H1 (cell line): ENCODE results near the gene ODAD3. TPM values are rescaled to one million over a fixed set of nuclear protein-coding genes. Genes with fewer than 3 reads are reported as not detected.

Experiments
- CTCF ChIA-PET: fragments of 300-600 bp; sonication (Branson Sonifier 250); formaldehyde crosslinking; loops from one replicate; lab custom pipeline; 2021; ENCODE audit not compliant: partially characterized antibody; lab: Charles Lee
- POLR2A ChIA-PET: fragments of 300-600 bp; sonication (Branson Sonifier 250); formaldehyde crosslinking; loops from one replicate; lab custom pipeline; 2021; ENCODE audit warnings: inconsistent platforms; ENCODE audit not compliant: partially characterized antibody; lab: Charles Lee
- DNase-seq, 2 experiments: peaks; one replicate each; pipeline versions ENCODE4 v3.0.0 to v3.0.0-alpha.2; 2010 to 2022; ENCODE audit warnings: low spot score in 2 of 2, low read depth in 1 of 2, mixed read lengths in 1 of 2
- FAIRE-seq: peaks from 2 replicates; lab custom pipeline; 2011; peaks lifted over from hg19 to GRCh38; lab: Jason Lieb, UNC
- H2AFZ ChIP-seq: 2 replicates; pipeline ENCODE4 v1.8.1; 2012; ENCODE audit warnings: low read length, inconsistent platforms
- H2AK5ac ChIP-seq: 2 replicates; pipeline ENCODE4 v1.6.1; 2013; ENCODE audit warnings: low read depth, low read length
- H2BK120ac ChIP-seq: replicated peaks from 2 replicates; pipeline ENCODE3; 2013; ENCODE audit warnings: low read depth, low read length, inconsistent platforms
- H2BK12ac ChIP-seq: 2 replicates; pipeline ENCODE4 v1.6.1; 2013; ENCODE audit warnings: low read depth, low read length
- H2BK15ac ChIP-seq: 2 replicates; pipeline ENCODE4 v1.6.1; 2013; ENCODE audit warnings: low read length
- H2BK20ac ChIP-seq: 2 replicates; pipeline ENCODE4 v1.6.1; 2013; ENCODE audit warnings: low read length
- H2BK5ac ChIP-seq: 2 replicates; pipeline ENCODE4 v1.6.1; 2013; ENCODE audit warnings: low read depth, low read length
- H3K14ac ChIP-seq: 2 replicates; pipeline ENCODE4 v1.6.1; 2013; ENCODE audit warnings: inconsistent platforms; ENCODE audit not compliant: insufficient read length
- H3K18ac ChIP-seq: 2 replicates; pipeline ENCODE4 v1.6.1; 2013; ENCODE audit warnings: low read length; ENCODE audit errors: extremely low read depth
- H3K23ac ChIP-seq: 2 replicates; pipeline ENCODE4 v1.6.1; 2013; ENCODE audit warnings: inconsistent platforms; ENCODE audit not compliant: insufficient read length
- H3K23me2 ChIP-seq: 2 replicates; pipeline ENCODE4 v1.6.1; 2013; ENCODE audit warnings: low read depth, low read length
- H3K27ac ChIP-seq: 2 replicates; pipeline ENCODE4 v1.6.1; 2011; ENCODE audit warnings: low read depth, low read length, inconsistent platforms
- H3K27me3 ChIP-seq, 4 experiments: replicated peaks in 1 of 4; 1 replicate in 1 of 4; 2 replicates in 3 of 4; pipeline versions ENCODE4 v1.6.1 to v1.8.1; 2011 to 2013; ENCODE audit warnings: low read length in 3 of 4, mild to moderate bottlenecking in 3 of 4, inconsistent platforms in 2 of 4, mixed read lengths in 2 of 4, moderate library complexity in 1 of 4; ENCODE audit not compliant: control insufficient read depth in 3 of 4, insufficient read depth in 3 of 4; ENCODE audit errors: extremely low read depth in 1 of 4
- H3K36me3 ChIP-seq, 4 experiments: 2 replicates each; pipeline versions ENCODE4 v1.6.1 to v1.8.1; 2011 to 2013; ENCODE audit warnings: mild to moderate bottlenecking in 4 of 4, low read length in 3 of 4, moderate library complexity in 2 of 4, control low read depth in 1 of 4, inconsistent platforms in 1 of 4; ENCODE audit not compliant: insufficient read depth in 4 of 4, control insufficient read depth in 2 of 4
- H3K4ac ChIP-seq: replicated peaks from 2 replicates; pipeline ENCODE3; 2013; ENCODE audit warnings: low read length, low read depth, mixed read lengths, inconsistent platforms; ENCODE audit not compliant: insufficient read length
- H3K4me1 ChIP-seq, 4 experiments: replicated peaks in 1 of 4; 1 replicate in 1 of 4; 2 replicates in 3 of 4; pipeline versions ENCODE4 v1.6.1 to v1.8.1; 2011 to 2013; ENCODE audit warnings: low read length in 3 of 4, inconsistent platforms in 2 of 4, mixed read lengths in 1 of 4; ENCODE audit not compliant: insufficient read depth in 4 of 4, control insufficient read depth in 3 of 4
- H3K4me2 ChIP-seq, 2 experiments: 2 replicates each; pipeline versions ENCODE4 v1.6.1 to v1.8.1; 2011 to 2013; ENCODE audit warnings: low read depth in 2 of 2, low read length in 2 of 2, control low read depth in 1 of 2, inconsistent platforms in 1 of 2, mild to moderate bottlenecking in 1 of 2; ENCODE audit not compliant: insufficient read depth in 1 of 2
- H3K4me3 ChIP-seq, 4 experiments: fragments of 200-600, 300-600 bp in 1 of 4; sonication (generic), shearing (Covaris generic), sonication (Bioruptor Twin) in 1 of 4; 2 replicates each; pipeline versions ENCODE4 v1.5.1 to v1.8.1; 2011 to 2016; ENCODE audit warnings: low read length in 4 of 4, low read depth in 3 of 4, control low read depth in 2 of 4, inconsistent platforms in 2 of 4, mild to moderate bottlenecking in 2 of 4, mixed read lengths in 1 of 4, moderate library complexity in 1 of 4; ENCODE audit not compliant: insufficient read depth in 2 of 4; ENCODE audit errors: extremely low read depth in 1 of 4
- H3K56ac ChIP-seq: replicated peaks from 2 replicates; pipeline ENCODE3; 2013; ENCODE audit warnings: low read depth, mild to moderate bottlenecking, mixed read lengths, low read length, inconsistent platforms; ENCODE audit not compliant: insufficient read length
- H3K79me1 ChIP-seq: 2 replicates; pipeline ENCODE4 v1.6.1; 2013; ENCODE audit warnings: low read depth, low read length, control low read depth
- H3K79me2 ChIP-seq, 2 experiments: 2 replicates each; pipeline versions ENCODE4 v1.6.1 to v1.8.1; 2012 to 2013; ENCODE audit warnings: low read length in 2 of 2, mild to moderate bottlenecking in 2 of 2, inconsistent platforms in 1 of 2; ENCODE audit not compliant: insufficient read depth in 2 of 2, control insufficient read depth in 1 of 2
- H3K9ac ChIP-seq, 4 experiments: replicated peaks in 1 of 4; 1 replicate in 1 of 4; 2 replicates in 3 of 4; pipeline versions ENCODE4 v1.6.1 to v1.8.1; 2011 to 2013; ENCODE audit warnings: low read depth in 3 of 4, low read length in 3 of 4, control low read depth in 2 of 4, mild to moderate bottlenecking in 2 of 4, moderate library complexity in 2 of 4, inconsistent platforms in 1 of 4; ENCODE audit errors: extremely low read depth in 1 of 4
- H3K9me3 ChIP-seq, 2 experiments: 2 replicates each; pipeline versions ENCODE4 v1.6.1 to v1.8.1; 2012 to 2013; ENCODE audit warnings: mild to moderate bottlenecking in 2 of 2, moderate library complexity in 2 of 2, control low read depth in 1 of 2, inconsistent platforms in 1 of 2, low read depth in 1 of 2, low read length in 1 of 2, mixed read lengths in 1 of 2; ENCODE audit not compliant: insufficient read depth in 2 of 2
- H4K20me1 ChIP-seq, 2 experiments: replicated peaks in 1 of 2; 2 replicates each; pipeline versions ENCODE3 to v1.8.1; 2011 to 2013; ENCODE audit warnings: inconsistent platforms in 2 of 2, low read length in 2 of 2, mild to moderate bottlenecking in 1 of 2; ENCODE audit not compliant: insufficient read depth in 2 of 2, control insufficient read depth in 1 of 2
- H4K5ac ChIP-seq: 2 replicates; pipeline ENCODE4 v1.6.1; 2013; ENCODE audit warnings: low read length, low read depth, mixed read lengths, inconsistent platforms; ENCODE audit not compliant: insufficient read length
- H4K8ac ChIP-seq: 2 replicates; pipeline ENCODE4 v1.8.0; 2013; ENCODE audit warnings: mild to moderate bottlenecking, moderate library complexity, low read length, inconsistent platforms; ENCODE audit not compliant: insufficient read depth; ENCODE audit errors: extremely low read depth
- H4K91ac ChIP-seq: replicated peaks from 2 replicates; pipeline ENCODE3; 2013; ENCODE audit warnings: low read length, mixed read lengths, inconsistent platforms; ENCODE audit not compliant: insufficient read length
- POLR2A ChIP-seq, 2 experiments: IDR thresholded peaks; 1 replicate in 1 of 2; 2 replicates in 1 of 2; pipeline ENCODE4 v1.6.1; 2011; ENCODE audit warnings: low read depth in 2 of 2, low read length in 2 of 2, mild to moderate bottlenecking in 2 of 2; ENCODE audit errors: control extremely low read depth in 1 of 2
- POLR2AphosphoS5 ChIP-seq: IDR thresholded peaks from 2 replicates; pipeline ENCODE4 v1.6.1; 2011; ENCODE audit warnings: low read depth, low read length
- WGBS, 2 experiments: shearing (Covaris generic) in 1 of 2; methylation state at CpG; one replicate each; pipeline versions ENCODE4 v1.1.6 to v1.1.7; 2013 to 2015; ENCODE audit warnings: low lambda C conversion rate in 2 of 2, mixed read lengths in 2 of 2, inconsistent platforms in 1 of 2, low coverage in 1 of 2, missing lambda C conversion rate in 1 of 2; ENCODE audit not compliant: insufficient replicate concordance in 2 of 2, insufficient coverage in 1 of 2, insufficient read length in 1 of 2; ENCODE audit errors: extremely low coverage in 1 of 2, missing lambda C conversion rate in 1 of 2; 5-methylcytosine and 5-hydroxymethylcytosine counted together
- polyA plus RNA-seq, 7 experiments: library from polyadenylated mRNA; depleted of rRNA in 3 of 7; stranded (reverse) in 5 of 7; unstranded in 2 of 7; fragments of >200 nt in 5 of 7; fragments of 200-250 nt in 2 of 7; gene quantifications; 1 replicate in 5 of 7; 2 replicates in 1 of 7; 4 replicates in 1 of 7; pipeline versions ENCODE4 v1.2.1 to v1.2.3, GENCODE V29; 2011 to 2013; ENCODE audit warnings: missing spikeins in 2 of 7, mixed read lengths in 2 of 7
- total RNA-seq: library from RNA; stranded (reverse); fragmentation: NEBNext Ultra II Directional; extraction: Animal tissue kit (Norgen Biotek cat#: 25700); gene quantifications from 2 replicates; pipeline ENCODE4 v1.2.1, GENCODE V29; 2021
- TF ChIP-seq, protein P1 (sequence below): IDR thresholded peaks from 2 replicates; pipeline ENCODE4 v1.6.1; 2012; ENCODE audit warnings: low read length, inconsistent platforms

The ODAD3 gene
- total and polyA plus RNA-seq, 2 of the 8 experiments (the other 6 are each of a cell fraction or from before 2014, with no cell fraction given), result 2.1 to 2.2 TPM

DNA sequence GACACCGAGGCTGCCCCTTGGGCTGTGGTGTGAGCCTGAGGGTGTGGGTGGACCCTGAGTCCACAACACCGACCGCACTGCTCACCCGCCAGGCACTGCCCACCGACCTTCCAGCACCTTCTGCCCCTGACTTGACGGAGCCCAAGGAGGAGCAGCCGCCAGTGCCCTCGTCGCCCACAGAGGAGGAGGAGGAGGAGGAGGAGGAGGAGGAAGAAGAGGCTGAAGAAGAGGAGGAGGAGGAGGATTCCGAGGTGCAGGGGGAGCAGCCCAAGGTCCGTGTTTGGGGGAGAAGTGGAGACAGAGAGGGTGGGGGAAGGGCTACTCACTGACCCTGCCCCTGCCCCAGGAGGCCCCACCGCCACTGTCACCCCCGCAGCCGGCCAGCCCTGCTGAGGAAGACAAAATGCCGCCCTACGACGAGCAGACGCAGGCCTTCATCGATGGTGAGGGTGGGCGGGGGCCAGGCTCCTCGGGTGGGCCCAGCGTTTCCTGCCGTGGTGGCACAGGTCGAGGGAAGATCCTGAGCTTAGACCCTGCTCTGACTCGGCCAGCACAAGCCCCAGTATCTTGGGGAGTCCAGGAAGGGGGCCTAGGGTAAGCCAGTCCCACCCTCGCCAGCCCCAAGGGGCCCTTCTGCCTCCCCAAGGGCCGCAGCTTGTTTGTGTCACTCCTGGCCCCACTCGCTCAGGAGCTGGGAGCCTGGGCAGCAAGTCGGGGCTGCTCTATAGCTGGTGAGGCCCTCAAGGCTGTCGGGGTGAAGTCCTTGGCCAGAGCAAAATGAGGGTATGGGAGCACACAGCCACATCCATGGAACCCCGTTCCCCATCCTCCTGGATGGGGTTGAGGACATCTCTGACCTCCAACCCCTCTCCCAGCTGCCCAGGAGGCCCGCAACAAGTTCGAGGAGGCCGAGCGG is 12.7 kb upstream of the ODAD3 start:
- H4K5ac ChIP-seq, result no peak overlapping the region
- H3K4me1 ChIP-seq, result peaks cover 2 to 7% (median 5%) of the 10 kb centered on the region in 4 experiments; a peak in 6 of 7 replicates
- H2AFZ ChIP-seq, result no peak overlapping the region
- no peaks in the 10 kb centered on the region for H3K9me3 ChIP-seq
- H3K79me1 ChIP-seq, result no peaks in the 10 kb centered on the region
- H3K56ac ChIP-seq, result no peak overlapping the region
- H2BK5ac ChIP-seq, result no peak overlapping the region
- no peak overlapping the region for H4K91ac ChIP-seq
- H3K4me2 ChIP-seq, result no peak overlapping the region
- no peak overlapping the region for H3K4me3 ChIP-seq
- CTCF ChIA-PET, result interaction anchor here (0.6 to 3.0 kb wide), 17 partner anchors 9 to 166 kb away, joined by 3 to 18 read pairs (median 4); partner anchors contain the start of gene SWSAP1
- no peak overlapping the region for H3K14ac ChIP-seq
- POLR2A ChIA-PET, result interaction anchor here (1.0 to 3.3 kb wide), 6 partner anchors 10 to 128 kb away, joined by 3 to 14 read pairs (median 3); partner anchors contain the start of genes EPOR and SWSAP1
- H3K27me3 ChIP-seq, result no peaks in the 10 kb centered on the region
- TF ChIP-seq POLR2A (IDR thresholded peaks at IDR 0.05; ENCODE audit: control extremely low read depth in 1 of 2, low read depth in 2 of 2, low read length in 2 of 2) (0 out of 3 replicates have a peak, but pooled peaks of 1 of the 2 experiments have one; percentile 8), POLR2AphosphoS5 (0 out of 2 replicates have a peak, but pooled peaks have one; percentile 10)
- TF ChIP-seq, protein P1, sequence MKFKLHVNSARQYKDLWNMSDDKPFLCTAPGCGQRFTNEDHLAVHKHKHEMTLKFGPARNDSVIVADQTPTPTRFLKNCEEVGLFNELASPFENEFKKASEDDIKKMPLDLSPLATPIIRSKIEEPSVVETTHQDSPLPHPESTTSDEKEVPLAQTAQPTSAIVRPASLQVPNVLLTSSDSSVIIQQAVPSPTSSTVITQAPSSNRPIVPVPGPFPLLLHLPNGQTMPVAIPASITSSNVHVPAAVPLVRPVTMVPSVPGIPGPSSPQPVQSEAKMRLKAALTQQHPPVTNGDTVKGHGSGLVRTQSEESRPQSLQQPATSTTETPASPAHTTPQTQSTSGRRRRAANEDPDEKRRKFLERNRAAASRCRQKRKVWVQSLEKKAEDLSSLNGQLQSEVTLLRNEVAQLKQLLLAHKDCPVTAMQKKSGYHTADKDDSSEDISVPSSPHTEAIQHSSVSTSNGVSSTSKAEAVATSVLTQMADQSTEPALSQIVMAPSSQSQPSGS, result no peak
- no peaks in the 10 kb centered on the region for H3K23me2 ChIP-seq
- H4K8ac ChIP-seq, result no peak overlapping the region; the same call in 1 of the 2 replicates
- H3K79me2 ChIP-seq, result no peaks in the 10 kb centered on the region
- no peak overlapping the region for H2AK5ac ChIP-seq
- no peak overlapping the region for H2BK12ac ChIP-seq
- no peak overlapping the region for H3K9ac ChIP-seq
- no peak for FAIRE-seq
- no peak overlapping the region for H2BK15ac ChIP-seq
- H3K23ac ChIP-seq, result no peak overlapping the region
- H2BK120ac ChIP-seq, result no peak overlapping the region
- H4K20me1 ChIP-seq, result peaks cover 7 to 20% of the 10 kb centered on the region in 2 experiments
- no peak overlapping the region for H3K18ac ChIP-seq
- H3K4ac ChIP-seq, result no peak overlapping the region
- 92% methylated on average over 34 of the region's 35 CpGs; no CpG with 5 or more reads in 1 of the 2 experiments for WGBS, 2 experiments
- no peak overlapping the region for H3K27ac ChIP-seq
- no peak for DNase-seq
- H3K36me3 ChIP-seq, result peaks cover 11 to 47% (median 35%) of the 10 kb centered on the region in 4 experiments; a peak in 7 of 8 replicates
- no peak overlapping the region for H2BK20ac ChIP-seq
